Tibial nerve (tissue), 4 donors: ENCODE measurements around the gene ZBTB16. TPM values are rescaled to one million over a fixed set of nuclear protein-coding genes. Genes with fewer than 3 reads are reported as not detected.

Source experiments
- DNase-seq, 2 donors: peaks; one replicate each; pipeline ENCODE4 v3.0.0-alpha.2; 2019; ENCODE audit warnings: low spot score in 2 of 2
- H3K27ac ChIP-seq, 4 donors: fragments of 200-600 bp; sonication (generic) in 3 of 4; one replicate each; pipeline ENCODE4 v1.5.1; 2017 to 2019; ENCODE audit warnings: mild to moderate bottlenecking in 1 of 4
- H3K27me3 ChIP-seq, 2 donors: fragments of 200-600 bp; sonication (generic) in 1 of 2; one replicate each; pipeline versions ENCODE4 v1.5.1 to v1.6.0; 2017 to 2019
- H3K36me3 ChIP-seq, 3 donors: fragments of 200-600 bp; sonication (generic); one replicate each; pipeline ENCODE4 v1.5.1; 2018 to 2019
- H3K4me1 ChIP-seq, 4 donors: fragments of 200-600 bp; sonication (generic) in 3 of 4; one replicate each; pipeline ENCODE4 v1.5.1; 2017 to 2019
- H3K4me3 ChIP-seq, 4 donors: fragments of 200-600 bp; sonication (generic) in 3 of 4; one replicate each; pipeline ENCODE4 v1.5.1; 2017 to 2019; ENCODE audit warnings: mild to moderate bottlenecking in 1 of 4, moderate library complexity in 1 of 4
- H3K9me3 ChIP-seq, 4 donors: fragments of 200-600 bp; sonication (generic) in 3 of 4; one replicate each; pipeline ENCODE4 v1.5.1; 2017 to 2019
- EP300 ChIP-seq, 2 donors: sonication (generic); formaldehyde crosslinking; IDR thresholded peaks; one replicate each; pipeline ENCODE4 v1.6.1; 2017; ENCODE audit warnings: antibody characterized with exemption in 2 of 2, mild to moderate bottlenecking in 1 of 2
- POLR2A ChIP-seq, 2 donors: fragments of 450-650 bp; IDR thresholded peaks; one replicate each; pipeline ENCODE4 v1.6.1; 2017; ENCODE audit warnings: antibody characterized with exemption in 2 of 2, mild to moderate bottlenecking in 2 of 2, moderate library complexity in 2 of 2
- WGBS, 2 donors: methylation state at CpG; one replicate each; pipeline ENCODE4 v1.1.5; 2018; 5-methylcytosine and 5-hydroxymethylcytosine counted together
- total RNA-seq, 4 donors: library from RNA; depleted of rRNA; stranded (reverse); fragments of >200 nt; gene quantifications; one replicate each; pipeline ENCODE4 v1.1.0, GENCODE V29; 2016
- TF ChIP-seq, protein P1 (sequence below), 5 experiments: fragments of 200-600 bp in 3 of 5; fragments of 450-650 bp in 2 of 5; sonication (generic) in 3 of 5; IDR thresholded peaks; one replicate each; pipeline ENCODE4 v1.5.1; 2016 to 2019; ENCODE audit warnings: antibody characterized with exemption in 5 of 5, mild to moderate bottlenecking in 3 of 5, moderate library complexity in 2 of 5

Gene ZBTB16
- total RNA-seq, 4 donors from 2014 or later, result 405 to 756 (median 580) TPM

GRCh38 chr11:114034956-114035355, 24.6 kb upstream of the ZBTB16 start:
- no peak overlapping the region for H3K4me3 ChIP-seq
- no peak for TF ChIP-seq EP300 (IDR thresholded peaks at IDR 0.05)
- no peak for TF ChIP-seq POLR2A (IDR thresholded peaks at IDR 0.05)
- TF ChIP-seq, protein P1, sequence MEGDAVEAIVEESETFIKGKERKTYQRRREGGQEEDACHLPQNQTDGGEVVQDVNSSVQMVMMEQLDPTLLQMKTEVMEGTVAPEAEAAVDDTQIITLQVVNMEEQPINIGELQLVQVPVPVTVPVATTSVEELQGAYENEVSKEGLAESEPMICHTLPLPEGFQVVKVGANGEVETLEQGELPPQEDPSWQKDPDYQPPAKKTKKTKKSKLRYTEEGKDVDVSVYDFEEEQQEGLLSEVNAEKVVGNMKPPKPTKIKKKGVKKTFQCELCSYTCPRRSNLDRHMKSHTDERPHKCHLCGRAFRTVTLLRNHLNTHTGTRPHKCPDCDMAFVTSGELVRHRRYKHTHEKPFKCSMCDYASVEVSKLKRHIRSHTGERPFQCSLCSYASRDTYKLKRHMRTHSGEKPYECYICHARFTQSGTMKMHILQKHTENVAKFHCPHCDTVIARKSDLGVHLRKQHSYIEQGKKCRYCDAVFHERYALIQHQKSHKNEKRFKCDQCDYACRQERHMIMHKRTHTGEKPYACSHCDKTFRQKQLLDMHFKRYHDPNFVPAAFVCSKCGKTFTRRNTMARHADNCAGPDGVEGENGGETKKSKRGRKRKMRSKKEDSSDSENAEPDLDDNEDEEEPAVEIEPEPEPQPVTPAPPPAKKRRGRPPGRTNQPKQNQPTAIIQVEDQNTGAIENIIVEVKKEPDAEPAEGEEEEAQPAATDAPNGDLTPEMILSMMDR (IDR thresholded peaks at IDR 0.05), result no peak
- no peaks in the 10 kb centered on the region for H3K9me3 ChIP-seq
- H3K27ac ChIP-seq, result no peak overlapping the region
- H3K27me3 ChIP-seq, result peaks cover 0 to 7% of the 10 kb centered on the region in 2 donors
- DNase-seq, result no peak
- no peaks in the 10 kb centered on the region for H3K36me3 ChIP-seq
- 87 to 92% methylated on average over 11 of the region's 11 CpGs for WGBS, 2 donors
- peaks cover 0 to 24% (median 8%) of the 10 kb centered on the region in 4 donors for H3K4me1 ChIP-seq

GRCh38 chr11:114036147-114036811, 23.2 kb upstream of the ZBTB16 start:
- Histone ChIP-seq H3K9me3 (no peaks in the 10 kb centered on the region), H3K27ac (peak overlapping the region; percentile 21 to 85 (median 62)), H3K27me3 (peaks cover 0 to under 1% of the 10 kb centered on the region in 2 donors), H3K36me3 (no peaks in the 10 kb centered on the region), H3K4me3 (peak overlapping the region; percentile 16 to 43 (median 28)), H3K4me1 (peaks cover 0 to 25% (median 9%) of the 10 kb centered on the region in 4 donors)
- DNase-seq, result peak; percentile 68 to 73
- TF ChIP-seq, protein P1 (IDR thresholded peaks at IDR 0.05), result peak; percentile 73 to 94 (median 84)
- TF ChIP-seq EP300 (IDR thresholded peaks at IDR 0.05) (peak; percentile 47 to 83), POLR2A (IDR thresholded peaks at IDR 0.05) (peak in 1 of 2 donors; percentile 19)
- WGBS, 2 donors, result 2 to 4% methylated on average over 26 to 35 of the region's 37 CpGs

DNA sequence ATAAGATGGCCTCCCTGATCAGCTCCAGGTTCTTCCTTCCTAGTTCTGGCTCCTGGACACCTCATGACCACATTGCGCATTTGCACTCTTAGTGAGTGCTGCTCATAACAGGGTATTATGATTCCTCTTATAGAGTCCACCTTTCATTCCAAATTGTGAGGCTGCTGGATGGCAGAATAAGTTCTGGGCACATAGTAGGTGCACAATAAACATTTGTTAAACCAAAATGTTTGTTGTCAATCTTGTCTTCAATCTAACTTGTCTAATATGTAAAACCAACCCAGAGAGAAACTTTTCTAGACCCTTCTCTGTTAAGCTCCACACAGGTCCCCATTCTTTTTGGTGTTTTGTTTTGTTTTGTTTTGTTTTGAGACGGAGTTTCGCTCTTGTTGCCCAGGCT, 22.6 kb upstream of the ZBTB16 start:
- Histone ChIP-seq H3K4me3 (no peak overlapping the region), H3K4me1 (peaks cover 0 to 25% (median 9%) of the 10 kb centered on the region in 4 donors), H3K27me3 (no peaks in the 10 kb centered on the region), H3K36me3 (no peaks in the 10 kb centered on the region), H3K9me3 (no peaks in the 10 kb centered on the region), H3K27ac (peak overlapping the region; percentile 21 to 85 (median 62))
- WGBS, 2 donors, result 74 to 77% methylated on average over 3 of the region's 3 CpGs
- TF ChIP-seq EP300 (IDR thresholded peaks at IDR 0.05) (no peak), POLR2A (IDR thresholded peaks at IDR 0.05) (no peak)
- TF ChIP-seq, protein P1 (IDR thresholded peaks at IDR 0.05), result no peak
- DNase-seq, result no peak

DNA sequence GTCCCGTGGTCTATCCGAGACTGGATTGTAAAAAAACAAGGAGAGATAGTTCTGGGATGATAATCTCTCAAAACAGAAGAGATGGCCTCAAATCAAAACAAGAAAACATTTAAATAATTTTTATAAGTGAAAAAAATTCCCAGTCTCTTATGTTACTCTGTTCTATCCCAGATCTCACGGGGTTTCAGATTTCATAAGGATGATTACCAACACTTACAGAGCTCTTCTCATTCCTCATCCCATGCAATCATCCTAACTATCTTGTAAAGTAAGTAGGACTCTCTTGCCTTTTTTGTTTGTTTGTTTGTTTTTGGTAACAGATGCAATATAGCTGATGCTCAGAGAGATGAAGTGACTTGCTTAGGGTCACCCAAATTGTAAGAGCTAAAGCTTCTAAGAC, 20.0 kb upstream of the ZBTB16 start:
- no peaks in the 10 kb centered on the region for H3K9me3 ChIP-seq
- peak overlapping the region in 1 of 4 donors; percentile 46 for H3K27ac ChIP-seq
- no peak overlapping the region for H3K4me3 ChIP-seq
- H3K4me1 ChIP-seq, result peaks cover 0 to 31% (median 9%) of the 10 kb centered on the region in 4 donors
- TF ChIP-seq EP300 (IDR thresholded peaks at IDR 0.05) (no peak), POLR2A (IDR thresholded peaks at IDR 0.05) (no peak)
- TF ChIP-seq, protein P1 (IDR thresholded peaks at IDR 0.05), result no peak
- no peak for DNase-seq
- H3K36me3 ChIP-seq, result no peaks in the 10 kb centered on the region
- 69 to 83% methylated on average over 3 of the region's 3 CpGs for WGBS, 2 donors
- no peaks in the 10 kb centered on the region for H3K27me3 ChIP-seq

DNA sequence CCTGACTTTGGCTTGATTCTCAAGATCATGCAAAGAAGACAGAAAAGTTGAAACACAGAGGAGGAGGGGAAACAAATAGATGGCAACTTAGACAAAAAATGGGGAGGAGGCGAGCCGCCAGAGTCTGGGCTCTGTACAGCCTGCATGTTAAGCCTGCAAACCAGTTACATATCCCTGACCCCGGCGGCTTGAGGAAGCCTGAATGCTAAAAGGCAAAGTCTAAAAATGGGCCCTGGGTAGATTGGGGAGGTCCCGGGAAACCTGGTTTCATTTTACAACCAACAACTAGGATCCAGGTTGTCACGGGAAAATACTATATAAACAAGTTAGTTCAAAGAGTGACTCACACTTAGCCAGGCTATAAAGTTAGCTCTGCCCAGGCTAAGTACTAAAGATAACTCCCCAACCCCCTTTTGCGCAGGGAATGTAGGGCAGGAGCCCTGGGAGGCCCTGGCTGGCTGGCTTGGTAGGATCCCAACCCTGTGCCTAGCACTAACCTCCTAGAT, 18.8 kb upstream of the ZBTB16 start:
- Histone ChIP-seq H3K9me3 (no peaks in the 10 kb centered on the region), H3K27me3 (no peaks in the 10 kb centered on the region), H3K4me1 (peaks cover 0 to 25% (median 9%) of the 10 kb centered on the region in 4 donors), H3K4me3 (no peak overlapping the region), H3K36me3 (no peaks in the 10 kb centered on the region), H3K27ac (peak overlapping the region in 2 of 4 donors; percentile 5 to 39)
- 78 to 83% methylated on average over 7 of the region's 7 CpGs for WGBS, 2 donors
- TF ChIP-seq EP300 (IDR thresholded peaks at IDR 0.05) (no peak), POLR2A (IDR thresholded peaks at IDR 0.05) (no peak)
- TF ChIP-seq, protein P1 (IDR thresholded peaks at IDR 0.05), result no peak
- no peak for DNase-seq
